ENCODE results near the gene PPP4R2.

- TF ChIP-seq POLR2A (IDR thresholded peaks at IDR 0.05) (no peak), CTCF (IDR thresholded peaks at IDR 0.05) (peak; percentile 35 to 77 (median 60))
Observed at GRCh38 chr3:73056014-73056844, 59.6 kb downstream of the PPP4R2 start.

All from adrenal gland (tissue), 5 donors.